Esophagus muscularis mucosa (tissue), 4 donors: ENCODE data around the gene CBFB. TPM values are rescaled to one million over a fixed set of nuclear protein-coding genes. Genes with fewer than 3 reads are reported as not detected.

Experiments used
- DNase-seq: peaks from one replicate; pipeline ENCODE4 v3.0.0-alpha.2; 2017; ENCODE audit errors: extremely low spot score
- H3K27ac ChIP-seq, 4 donors: fragments of 200-600 bp; sonication (generic); replicated peaks in 1 of 4; 1 replicate in 3 of 4; 2 replicates in 1 of 4; pipeline ENCODE4 v1.5.1; 2016 to 2019; ENCODE audit warnings: mild to moderate bottlenecking in 1 of 4
- H3K27me3 ChIP-seq, 4 donors: fragments of 200-600 bp; sonication (generic); one replicate each; pipeline versions ENCODE4 v1.5.1 to v1.6.0; 2016 to 2019
- H3K36me3 ChIP-seq, 4 donors: fragments of 200-600 bp; sonication (generic); one replicate each; pipeline ENCODE4 v1.5.1; 2016 to 2019
- H3K4me1 ChIP-seq, 4 donors: fragments of 200-600 bp; sonication (generic); one replicate each; pipeline ENCODE4 v1.5.1; 2016 to 2019
- H3K4me3 ChIP-seq, 4 donors: fragments of 200-600 bp; sonication (generic); 1 replicate in 2 of 4; 2 replicates in 2 of 4; pipeline ENCODE4 v1.5.1; 2016 to 2019; ENCODE audit warnings: mild to moderate bottlenecking in 4 of 4, moderate library complexity in 1 of 4
- H3K9me3 ChIP-seq, 4 donors: fragments of 200-600 bp; sonication (generic); 1 replicate in 3 of 4; 2 replicates in 1 of 4; pipeline ENCODE4 v1.5.1; 2016 to 2019
- CTCF ChIP-seq, 3 experiments: fragments of 200-600 bp in 2 of 3; fragments of 450-650 bp in 1 of 3; sonication (generic) in 2 of 3; IDR thresholded peaks; one replicate each; pipeline ENCODE4 v1.5.1; 2017 to 2019; ENCODE audit warnings: antibody characterized with exemption in 3 of 3, mild to moderate bottlenecking in 2 of 3, moderate library complexity in 1 of 3
- EP300 ChIP-seq: sonication (generic); formaldehyde crosslinking; IDR thresholded peaks from one replicate; pipeline ENCODE4 v1.6.1; 2017; ENCODE audit warnings: antibody characterized with exemption
- POLR2A ChIP-seq: fragments of 450-650 bp; IDR thresholded peaks from one replicate; pipeline ENCODE4 v1.6.1; 2017; ENCODE audit warnings: antibody characterized with exemption, moderate library complexity, mild to moderate bottlenecking, low read depth
- POLR2AphosphoS5 ChIP-seq, 2 donors: sonication (generic); formaldehyde crosslinking; IDR thresholded peaks; one replicate each; pipeline ENCODE4 v1.6.1; 2017; ENCODE audit warnings: antibody characterized with exemption in 2 of 2
- WGBS: methylation state at CpG from one replicate; pipeline ENCODE4 v1.1.5; 2018; 5-methylcytosine and 5-hydroxymethylcytosine counted together
- intact Hi-C: fragments of 100-400 bp; cut with DNase I; formaldehyde crosslinking; loops from one replicate; pipeline ENCODE4 v1.15.1; 2023
- total RNA-seq, 4 donors: library from RNA; depleted of rRNA; stranded (reverse); fragments of >200 nt; gene quantifications; one replicate each; pipeline versions ENCODE4 v1.1.0 to v1.2.1, GENCODE V29; 2016

Gene CBFB
- total RNA-seq, 4 donors from 2014 or later = 20.6 to 39.8 (median 30.6) TPM

DNA sequence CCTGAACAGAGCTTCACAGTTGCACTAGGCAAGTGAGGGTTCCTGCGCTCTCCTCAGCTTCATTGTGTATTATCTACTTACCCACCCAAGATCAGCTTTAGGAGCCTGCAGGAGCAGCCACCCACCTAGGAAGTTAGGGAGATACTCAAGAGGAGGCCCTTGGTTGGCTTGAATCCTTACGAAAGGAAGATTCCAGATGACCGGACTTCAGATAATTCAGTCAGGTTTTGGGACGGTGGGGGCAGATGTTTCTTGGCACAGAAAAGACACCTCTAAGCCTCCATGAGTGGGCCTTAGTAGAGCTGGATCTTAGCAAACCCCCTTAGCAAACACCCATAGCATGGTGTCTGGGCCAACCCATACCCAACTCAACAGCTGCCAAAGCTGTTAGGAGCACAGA is 2.4 kb upstream of the CBFB start:
- Histone ChIP-seq H3K4me3 (no peak overlapping the region), H3K4me1 (peaks cover 23 to 27% (median 25%) of the 10 kb centered on the region in 4 donors), H3K36me3 (peaks cover 0 to 7% (median 3%) of the 10 kb centered on the region in 4 donors), H3K27me3 (no peaks in the 10 kb centered on the region), H3K27ac (no peak overlapping the region), H3K9me3 (no peaks in the 10 kb centered on the region)
- intact Hi-C loops = loop anchor here (5.0 kb wide), 1 partner anchor 81 kb away; the partner anchor contains the start of gene PHAF1
- TF ChIP-seq CTCF (IDR thresholded peaks at IDR 0.05) (no peak), EP300 (no peak), POLR2AphosphoS5 (IDR thresholded peaks at IDR 0.05) (no peak), POLR2A (no peak)
- 84% methylated on average over 4 of the region's 4 CpGs for WGBS
- no peak for DNase-seq

DNA sequence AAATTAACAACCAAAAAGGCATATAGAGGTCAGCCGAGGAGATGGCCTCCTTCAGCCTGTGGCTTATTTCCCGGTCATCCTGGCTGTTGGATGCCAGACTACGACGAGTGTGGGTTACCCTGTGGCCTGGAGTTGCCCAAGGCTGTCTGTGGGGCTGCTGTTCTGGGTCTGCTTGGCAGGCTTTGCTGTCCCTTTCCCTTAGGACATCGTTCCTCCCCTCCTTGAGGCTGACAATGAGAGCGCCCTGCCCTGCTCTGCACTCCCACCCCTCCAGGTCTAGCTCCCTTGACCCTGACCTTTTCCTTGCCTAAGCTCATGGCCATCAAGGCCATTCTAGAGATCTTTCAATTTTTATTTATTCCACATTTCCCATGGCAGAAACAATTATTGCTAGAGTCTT is 1.9 kb upstream of the CBFB start:
- intact Hi-C loops = loop anchor here (5.0 kb wide), 1 partner anchor 80 kb away; the partner anchor contains the start of gene PHAF1
- 92% methylated on average over 6 of the region's 6 CpGs for WGBS
- TF ChIP-seq POLR2A (no peak), CTCF (IDR thresholded peaks at IDR 0.05) (no peak), EP300 (no peak), POLR2AphosphoS5 (IDR thresholded peaks at IDR 0.05) (no peak)
- no peaks in the 10 kb centered on the region for H3K27me3 ChIP-seq
- peaks cover 28 to 32% (median 29%) of the 10 kb centered on the region in 4 donors for H3K4me1 ChIP-seq
- H3K27ac ChIP-seq = no peak overlapping the region
- no peak for DNase-seq
- H3K36me3 ChIP-seq = peaks cover 0 to 12% (median 4%) of the 10 kb centered on the region in 4 donors
- H3K4me3 ChIP-seq = no peak overlapping the region
- no peaks in the 10 kb centered on the region for H3K9me3 ChIP-seq

GRCh38 chr16:67028167-67028695 is 718 bp upstream of the CBFB start:
- Histone ChIP-seq H3K9me3 (no peaks in the 10 kb centered on the region), H3K27ac (peak overlapping the region; percentile 97 to 99 (median 99)), H3K4me1 (peaks cover 26 to 43% (median 36%) of the 10 kb centered on the region in 4 donors), H3K4me3 (peak overlapping the region; percentile 93 to 100 (median 99)), H3K36me3 (peaks cover 0 to 20% (median 4%) of the 10 kb centered on the region in 4 donors), H3K27me3 (no peaks in the 10 kb centered on the region)
- intact Hi-C loops = loop anchor here (5.0 kb wide), 1 partner anchor 79 kb away; the partner anchor contains the start of gene PHAF1
- TF ChIP-seq POLR2AphosphoS5 (IDR thresholded peaks at IDR 0.05) = no peak
- no peak for TF ChIP-seq CTCF (IDR thresholded peaks at IDR 0.05)
- TF ChIP-seq POLR2A = no peak
- TF ChIP-seq EP300 = no peak
- no peak for DNase-seq
- 41% methylated on average over 10 of the region's 10 CpGs for WGBS

GRCh38 chr16:67029254-67030096 is 526 bp downstream of the CBFB start:
- Histone ChIP-seq H3K27ac (peak overlapping the region; percentile 97 to 99 (median 99)), H3K27me3 (no peaks in the 10 kb centered on the region), H3K9me3 (no peaks in the 10 kb centered on the region), H3K4me3 (peak overlapping the region; percentile 93 to 100 (median 99)), H3K36me3 (peaks cover 0 to 20% (median 6%) of the 10 kb centered on the region in 4 donors), H3K4me1 (peaks cover 27 to 45% (median 40%) of the 10 kb centered on the region in 4 donors)
- TF ChIP-seq POLR2A (peak; percentile 16), POLR2AphosphoS5 (IDR thresholded peaks at IDR 0.05) (peak; percentile 25 to 49), CTCF (IDR thresholded peaks at IDR 0.05) (no peak)
- no peak for DNase-seq
- intact Hi-C loops = loop anchor here (5.0 kb wide), 1 partner anchor 78 kb away; the partner anchor contains the start of gene PHAF1
- 0% methylated on average over 8 of the region's 123 CpGs for WGBS
